Astrocyte (in vitro differentiated cells and primary cell): Measurements from ENCODE around the gene EFCAB6.

Source experiments
- CTCF ChIP-seq: IDR thresholded peaks from 2 replicates; pipeline ENCODE4 v1.5.1; 2011; ENCODE audit warnings: low read depth, mild to moderate bottlenecking, inconsistent platforms, low read length, moderate library complexity; ENCODE audit not compliant: insufficient read depth
- EZH2 ChIP-seq: IDR thresholded peaks from 2 replicates; pipeline ENCODE4 v1.6.1; 2012; ENCODE audit warnings: mild to moderate bottlenecking, low read length, inconsistent platforms; ENCODE audit not compliant: insufficient read depth

GRCh38 chr22:43528601-43529360 lies 283.3 kb downstream of the EFCAB6 start:
- TF ChIP-seq EZH2 (no peak), CTCF (no peak)
